K562 (cell line): ENCODE measurements around the gene RNF213. TPM values are rescaled to one million over a fixed set of nuclear protein-coding genes. Genes with fewer than 3 reads are reported as not detected.
"Not testable (repeated sequence)": the region's sequence is repeated elsewhere in the genome, so short reads cannot be mapped to it uniquely, and the experiment has no call there.

ENCODE experiments used
- ATAC-seq: fragments of 200-7000 bp; cut with Tn5 transposase; 3 replicates; pipeline ENCODE4 v1.9.1; 2020; ENCODE audit warnings: moderate library complexity
- BruUV-seq: library from RNA; stranded (reverse); fragments of 400-500 nt; replicated peaks from 2 replicates; lab custom pipeline; 2021; lab: Mats Ljungman, UMichigan
- CTCF ChIA-PET: fragments of 300-600 bp; formaldehyde crosslinking; extraction: SDS; loops from one replicate; lab custom pipeline; 2021; ENCODE audit warnings: low intra/inter-chr PET ratio; lab: Yijun Ruan, JAX
- POLR2A ChIA-PET: fragments of 300-600, 350-650 bp; sonication (Branson Sonifier 250); formaldehyde crosslinking; extraction: SDS; loops from one replicate; lab custom pipeline; 2021; ENCODE audit warnings: antibody characterized with exemption, inconsistent platforms; lab: Yijun Ruan, JAX
- DNase-seq, 4 experiments: peaks; one replicate each; pipeline versions ENCODE4 v3.0.0 to v3.0.0-alpha.2; 2011 to 2018; ENCODE audit warnings: low spot score in 3 of 4, mixed read lengths in 3 of 4; ENCODE audit errors: extremely low read depth in 1 of 4
- FAIRE-seq: peaks from 2 replicates; lab custom pipeline; 2011; peaks lifted over from hg19 to GRCh38; lab: Jason Lieb, UNC
- H2AFZ ChIP-seq: 2 replicates; pipeline ENCODE4 v1.6.0; 2011; ENCODE audit warnings: low read depth, low read length, control low read depth, inconsistent platforms
- H3K27ac ChIP-seq: fragments of 200-600 bp; 3 replicates; pipeline ENCODE4 v1.8.0; 2011; ENCODE audit warnings: low read depth, mild to moderate bottlenecking, control low read depth, inconsistent platforms, low read length, moderate library complexity, mixed read lengths; ENCODE audit errors: extremely low read depth
- H3K27me3 ChIP-seq, 2 experiments: fragments of 300-600 bp in 1 of 2; 2 replicates in 1 of 2; 3 replicates in 1 of 2; pipeline versions ENCODE4 v1.6.0 to v1.8.0; 2011; ENCODE audit warnings: inconsistent platforms in 2 of 2, low read length in 2 of 2, mild to moderate bottlenecking in 1 of 2, mixed read lengths in 1 of 2, moderate library complexity in 1 of 2; ENCODE audit not compliant: control insufficient read depth in 2 of 2, insufficient read depth in 2 of 2
- H3K36me3 ChIP-seq: fragments of 300-600 bp; 3 replicates; pipeline ENCODE4 v1.8.0; 2011; ENCODE audit warnings: mild to moderate bottlenecking, low read length, inconsistent platforms; ENCODE audit not compliant: control insufficient read depth, insufficient read depth
- H3K4me1 ChIP-seq, 2 experiments: fragments of 200-600 bp in 1 of 2; replicated peaks in 1 of 2; 2 replicates in 1 of 2; 3 replicates in 1 of 2; pipeline versions ENCODE4 v1.5.1 to v1.8.0; 2011; ENCODE audit warnings: inconsistent platforms in 2 of 2, low read length in 2 of 2, mild to moderate bottlenecking in 1 of 2, mixed read lengths in 1 of 2, moderate library complexity in 1 of 2; ENCODE audit not compliant: control insufficient read depth in 2 of 2, insufficient read depth in 2 of 2
- H3K4me2 ChIP-seq: 2 replicates; pipeline ENCODE4 v1.6.1; 2011; ENCODE audit warnings: low read length, control low read depth, inconsistent platforms, mixed read lengths; ENCODE audit not compliant: insufficient read depth
- H3K4me3 ChIP-seq: fragments of 200-600 bp; sonication (generic), shearing (Covaris generic); 2 replicates; pipeline ENCODE4 v1.5.1; 2016; ENCODE audit warnings: control low read depth, inconsistent platforms
- H3K79me2 ChIP-seq: fragments of 200-600 bp; 3 replicates; pipeline ENCODE4 v1.8.0; 2011; ENCODE audit warnings: low read length, inconsistent platforms; ENCODE audit not compliant: control insufficient read depth, insufficient read depth
- H3K9ac ChIP-seq, 2 experiments: 2 replicates each; pipeline versions ENCODE4 v1.6.0 to v1.6.1; 2011; ENCODE audit warnings: low read depth in 2 of 2, low read length in 2 of 2, control low read depth in 1 of 2, inconsistent platforms in 1 of 2, mild to moderate bottlenecking in 1 of 2, mixed read lengths in 1 of 2; ENCODE audit not compliant: insufficient read depth in 1 of 2
- H3K9me1 ChIP-seq: one replicate; pipeline ENCODE4 v1.6.0; 2011; ENCODE audit warnings: inconsistent platforms, mild to moderate bottlenecking, low read length, moderate library complexity; ENCODE audit not compliant: control insufficient read depth, insufficient read depth
- H3K9me3 ChIP-seq: replicated peaks from 2 replicates; pipeline ENCODE4 v1.5.1; 2011; ENCODE audit warnings: low read depth, low read length, inconsistent platforms; ENCODE audit not compliant: control insufficient read depth, insufficient read depth
- H4K20me1 ChIP-seq: replicated peaks from 2 replicates; pipeline ENCODE4 v1.6.1; 2011; ENCODE audit warnings: low read length, inconsistent platforms, mixed read lengths; ENCODE audit not compliant: control insufficient read depth, insufficient read depth
- NR2F6 ChIP-seq: fragments of 450-650 bp; formaldehyde crosslinking; IDR thresholded peaks from 2 replicates; pipeline ENCODE4 v1.4.0; 2020; ENCODE audit warnings: mild to moderate bottlenecking
- ZBTB40 ChIP-seq, 2 experiments: fragments of 450-650 bp in 1 of 2; sonication (generic) in 1 of 2; formaldehyde crosslinking in 1 of 2; IDR thresholded peaks; 2 replicates each; pipeline versions ENCODE4 v1.7.1 to v1.9.0; 2016 to 2022; ENCODE audit warnings: inconsistent platforms in 1 of 2, mild to moderate bottlenecking in 1 of 2, missing genetic modification reagents in 1 of 2
- WGBS: fragments of 100-300 bp; shearing (Covaris generic); methylation state at CpG from one replicate; pipeline ENCODE4 v1.1.6; 2016; ENCODE audit warnings: low coverage, mixed read lengths; ENCODE audit not compliant: insufficient coverage; ENCODE audit errors: missing lambda C conversion rate; 5-methylcytosine and 5-hydroxymethylcytosine counted together
- in situ Hi-C: fragments of 300-500 bp; cut with MboI; formaldehyde crosslinking; loops from 4 replicates; pipeline ENCODE4 v1.15.0; 2018; ENCODE audit warnings: inconsistent platforms, mixed read lengths
- intact Hi-C: fragments of 100-400 bp; cut with micrococcal nuclease; formaldehyde crosslinking; loops from 2 replicates; pipeline ENCODE4 v1.14.2; 2022
- polyA plus RNA-seq, 8 experiments: library from polyadenylated mRNA; depleted of rRNA in 4 of 8; stranded (reverse) in 5 of 8; unstranded in 3 of 8; fragments of >200 nt; fragmentation: Nextera tagmentation in 2 of 8; fragmentation: Illumina TruSeq in 1 of 8; extraction: Ambion mirVana in 2 of 8; extraction: Trizol in 1 of 8; gene quantifications; 2 replicates each; pipeline versions ENCODE4 v1.2.1 to v1.2.3, GENCODE V29; 2011 to 2014; ENCODE audit warnings: inconsistent platforms in 1 of 8, missing spikeins in 1 of 8
- total RNA-seq, 7 experiments: library from RNA; depleted of rRNA in 6 of 7; stranded (reverse); fragments of >200 nt in 6 of 7; fragmentation: Illumina TruSeq in 2 of 7; extraction: Trizol in 2 of 7; gene quantifications; 2 replicates each; pipeline versions ENCODE4 v1.2.1 to v1.2.3, GENCODE V29; 2011 to 2021; ENCODE audit warnings: low replicate concordance in 1 of 7

Gene RNF213
- total and polyA plus RNA-seq, 9 of the 15 experiments (the other 6 are each of a cell fraction or from before 2014, with no cell fraction given) = 5.3 to 33.6 (median 17.9) TPM

DNA sequence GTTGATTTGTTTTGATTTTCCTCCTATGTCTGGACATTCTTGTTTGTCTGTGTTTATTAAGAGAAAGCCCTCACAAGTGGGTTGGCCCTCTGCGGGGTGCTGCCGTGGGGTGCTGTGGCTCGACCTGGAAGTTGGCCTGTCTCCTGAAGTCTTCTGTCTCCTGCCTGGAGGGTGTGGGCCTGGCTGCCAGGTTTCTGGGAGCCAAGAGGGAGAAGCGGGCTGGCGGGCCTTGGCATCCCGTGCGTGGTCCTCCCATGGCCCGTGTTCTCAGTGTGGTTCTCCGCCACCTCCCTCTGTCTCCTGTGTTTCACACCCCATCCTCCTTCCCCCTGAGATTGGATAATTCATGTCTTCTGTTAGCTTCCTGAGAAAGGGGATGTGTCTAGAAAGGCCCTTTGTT lies 69.6 kb downstream of the RNF213 start (continued):
- TF ChIP-seq ZBTB40 (IDR thresholded peaks at IDR 0.05) (no peak), ZBTB40 (CRISPR knock-in tag; IDR thresholded peaks at IDR 0.05) (no peak), NR2F6 (CRISPR knock-in tag) (no peak)
- TF ChIP-seq, all 486 proteins: peak for 0

DNA sequence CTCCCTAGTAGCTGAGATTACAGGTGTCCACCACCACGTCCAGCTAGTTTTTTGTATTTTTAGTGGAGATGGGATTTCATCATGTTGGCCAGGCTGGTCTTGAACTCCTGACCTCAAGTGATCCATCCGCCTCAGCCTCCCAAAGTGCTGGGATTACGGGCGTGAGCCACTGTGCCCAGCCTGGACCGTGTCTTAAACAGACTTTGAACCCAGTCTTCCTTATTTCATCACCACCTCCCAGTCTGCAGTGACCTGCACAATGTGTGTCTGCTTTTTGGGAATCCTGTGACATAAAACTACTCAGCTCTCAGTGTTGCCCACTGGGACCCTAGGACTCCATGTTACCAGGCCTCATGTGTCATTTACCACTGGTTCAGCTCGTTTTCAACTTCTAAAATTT lies 70.3 kb downstream of the RNF213 start:
- H4K20me1 ChIP-seq, H3K9me1 ChIP-seq, ATAC-seq, DNase-seq, H2AFZ ChIP-seq, H3K79me2 ChIP-seq, H3K4me1 ChIP-seq, CTCF ChIA-PET, H3K9me3 ChIP-seq, H3K9ac ChIP-seq, FAIRE-seq, H3K4me2 ChIP-seq, intact Hi-C loops, H3K4me3 ChIP-seq, H3K27me3 ChIP-seq, H3K27ac ChIP-seq, BruUV-seq, in situ Hi-C loops: not testable (repeated sequence)
- POLR2A ChIA-PET = interaction anchor here (0.7 kb wide), 1 partner anchor 15 kb away, joined by 3 read pairs; no protein-coding TSS in a partner anchor
- peaks cover 59% of the 10 kb centered on the region for H3K36me3 ChIP-seq
- WGBS = 71% methylated on average over 6 of the region's 6 CpGs
